Ascending aorta (tissue), 2 donors: ENCODE data around the gene SMTN. TPM values are rescaled to one million over a fixed set of nuclear protein-coding genes. Genes with fewer than 3 reads are reported as not detected.
A peak's percentile ranks its signal among the peaks of the same experiment; 100 is the strongest.
"Not testable (repeated sequence)": the region's sequence is repeated elsewhere in the genome, so short reads cannot be mapped to it uniquely, and the experiment has no call there.

Source experiments
- DNase-seq, 2 donors: peaks; one replicate each; pipeline ENCODE4 v3.0.0-alpha.2; 2019; ENCODE audit warnings: low spot score in 2 of 2
- H3K27ac ChIP-seq, 2 donors: fragments of 200-600 bp; sonication (generic); one replicate each; pipeline ENCODE4 v1.5.1; 2016 to 2017; ENCODE audit warnings: mild to moderate bottlenecking in 1 of 2
- H3K27me3 ChIP-seq: fragments of 200-600 bp; sonication (generic); one replicate; pipeline ENCODE4 v1.5.1; 2017
- H3K36me3 ChIP-seq, 2 donors: fragments of 200-600 bp; sonication (generic); one replicate each; pipeline ENCODE4 v1.5.1; 2016
- H3K4me1 ChIP-seq, 2 donors: fragments of 200-600 bp; sonication (generic); one replicate each; pipeline ENCODE4 v1.5.1; 2016 to 2017; ENCODE audit warnings: mild to moderate bottlenecking in 1 of 2
- H3K4me3 ChIP-seq, 2 donors: fragments of 200-600 bp; sonication (generic); one replicate each; pipeline ENCODE4 v1.5.1; 2016 to 2017; ENCODE audit warnings: mild to moderate bottlenecking in 1 of 2
- H3K9me3 ChIP-seq, 2 donors: fragments of 200-600 bp; sonication (generic); one replicate each; pipeline ENCODE4 v1.5.1; 2016
- intact Hi-C: fragments of 100-400 bp; cut with DNase I; formaldehyde crosslinking; loops from one replicate; pipeline ENCODE4 v1.15.1; 2023
- total RNA-seq: library from RNA; depleted of rRNA; stranded (reverse); fragments of >200 nt; gene quantifications from one replicate; pipeline ENCODE4 v1.1.0, GENCODE V29; 2016
- TF ChIP-seq, protein P1 (sequence below), 3 experiments: fragments of 200-600 bp in 2 of 3; fragments of 450-650 bp in 1 of 3; sonication (generic) in 2 of 3; IDR thresholded peaks; one replicate each; pipeline ENCODE4 v1.5.1; 2016 to 2019; ENCODE audit warnings: antibody characterized with exemption in 3 of 3, mild to moderate bottlenecking in 1 of 3, moderate library complexity in 1 of 3

SMTN gene
- total RNA-seq, 1 donor from 2014 or later = 671 TPM

GRCh38 chr22:31077681-31078080 lies 3.4 kb upstream of the SMTN start:
- intact Hi-C loops = no loop called here
- peaks cover 4 to 8% of the 10 kb centered on the region in 2 donors for H3K4me1 ChIP-seq
- H3K4me3 ChIP-seq = no peak overlapping the region
- H3K36me3 ChIP-seq = no peaks in the 10 kb centered on the region
- H3K27ac ChIP-seq = peak overlapping the region; percentile 38 to 57
- no peaks in the 10 kb centered on the region for H3K9me3 ChIP-seq
- no peaks in the 10 kb centered on the region for H3K27me3 ChIP-seq
- DNase-seq = no peak
- TF ChIP-seq, protein P1, sequence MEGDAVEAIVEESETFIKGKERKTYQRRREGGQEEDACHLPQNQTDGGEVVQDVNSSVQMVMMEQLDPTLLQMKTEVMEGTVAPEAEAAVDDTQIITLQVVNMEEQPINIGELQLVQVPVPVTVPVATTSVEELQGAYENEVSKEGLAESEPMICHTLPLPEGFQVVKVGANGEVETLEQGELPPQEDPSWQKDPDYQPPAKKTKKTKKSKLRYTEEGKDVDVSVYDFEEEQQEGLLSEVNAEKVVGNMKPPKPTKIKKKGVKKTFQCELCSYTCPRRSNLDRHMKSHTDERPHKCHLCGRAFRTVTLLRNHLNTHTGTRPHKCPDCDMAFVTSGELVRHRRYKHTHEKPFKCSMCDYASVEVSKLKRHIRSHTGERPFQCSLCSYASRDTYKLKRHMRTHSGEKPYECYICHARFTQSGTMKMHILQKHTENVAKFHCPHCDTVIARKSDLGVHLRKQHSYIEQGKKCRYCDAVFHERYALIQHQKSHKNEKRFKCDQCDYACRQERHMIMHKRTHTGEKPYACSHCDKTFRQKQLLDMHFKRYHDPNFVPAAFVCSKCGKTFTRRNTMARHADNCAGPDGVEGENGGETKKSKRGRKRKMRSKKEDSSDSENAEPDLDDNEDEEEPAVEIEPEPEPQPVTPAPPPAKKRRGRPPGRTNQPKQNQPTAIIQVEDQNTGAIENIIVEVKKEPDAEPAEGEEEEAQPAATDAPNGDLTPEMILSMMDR (IDR thresholded peaks at IDR 0.05) = no peak

DNA sequence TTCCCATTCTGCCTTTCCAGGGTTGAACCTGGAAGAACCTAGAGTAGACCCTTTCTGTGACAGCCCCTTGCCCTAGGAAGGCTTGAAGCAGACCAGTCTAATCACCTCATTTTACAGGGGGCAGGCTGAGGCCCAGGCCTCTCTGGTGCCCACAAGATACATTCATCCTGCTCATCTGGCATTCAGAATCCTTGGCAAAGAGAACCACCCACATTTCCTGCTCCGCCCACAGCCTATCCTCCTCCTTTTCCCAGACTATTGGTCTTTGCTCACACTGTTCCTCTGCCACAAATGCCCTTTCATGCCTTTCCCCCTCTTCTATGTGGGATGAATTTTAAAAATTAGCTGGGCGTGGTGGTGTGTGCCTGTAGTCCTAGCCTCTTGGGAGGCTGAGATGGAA lies 2.7 kb upstream of the SMTN start:
- intact Hi-C loops, H3K27me3 ChIP-seq, H3K36me3 ChIP-seq, H3K9me3 ChIP-seq, H3K4me3 ChIP-seq: not testable (repeated sequence)
- Histone ChIP-seq H3K27ac (peak overlapping the region; percentile 38 to 57), H3K4me1 (peaks cover 5 to 13% of the 10 kb centered on the region in 2 donors)
- peak in 1 of 2 donors; percentile 65 for DNase-seq

- intact Hi-C loops = no loop called here
- Histone ChIP-seq H3K27ac (peak overlapping the region in 1 of 2 donors; percentile 38), H3K27me3 (no peaks in the 10 kb centered on the region), H3K4me3 (no peak overlapping the region), H3K36me3 (peaks cover 9 to 14% of the 10 kb centered on the region in 2 donors), H3K9me3 (no peaks in the 10 kb centered on the region), H3K4me1 (peaks cover 8 to 21% of the 10 kb centered on the region in 2 donors)
- DNase-seq = no peak
- TF ChIP-seq, protein P1 (IDR thresholded peaks at IDR 0.05) = no peak
Observed at GRCh38 chr22:31079095-31079642, 1.9 kb upstream of the SMTN start.

GRCh38 chr22:31080164-31080847 lies 812 bp upstream of the SMTN start:
- Histone ChIP-seq H3K27ac (peak overlapping the region; percentile 98), H3K9me3 (no peaks in the 10 kb centered on the region), H3K36me3 (peaks cover 12 to 18% of the 10 kb centered on the region in 2 donors), H3K4me1 (peaks cover 8 to 21% of the 10 kb centered on the region in 2 donors), H3K27me3 (no peaks in the 10 kb centered on the region), H3K4me3 (peak overlapping the region; percentile 70 to 89)
- intact Hi-C loops = loop anchor here (2.0 to 10.0 kb wide), 3 partner anchors 44 to 446 kb away; partner anchors contain the start of gene SLC35E4
- no peak for DNase-seq
- TF ChIP-seq, protein P1 (IDR thresholded peaks at IDR 0.05) = no peak

DNA sequence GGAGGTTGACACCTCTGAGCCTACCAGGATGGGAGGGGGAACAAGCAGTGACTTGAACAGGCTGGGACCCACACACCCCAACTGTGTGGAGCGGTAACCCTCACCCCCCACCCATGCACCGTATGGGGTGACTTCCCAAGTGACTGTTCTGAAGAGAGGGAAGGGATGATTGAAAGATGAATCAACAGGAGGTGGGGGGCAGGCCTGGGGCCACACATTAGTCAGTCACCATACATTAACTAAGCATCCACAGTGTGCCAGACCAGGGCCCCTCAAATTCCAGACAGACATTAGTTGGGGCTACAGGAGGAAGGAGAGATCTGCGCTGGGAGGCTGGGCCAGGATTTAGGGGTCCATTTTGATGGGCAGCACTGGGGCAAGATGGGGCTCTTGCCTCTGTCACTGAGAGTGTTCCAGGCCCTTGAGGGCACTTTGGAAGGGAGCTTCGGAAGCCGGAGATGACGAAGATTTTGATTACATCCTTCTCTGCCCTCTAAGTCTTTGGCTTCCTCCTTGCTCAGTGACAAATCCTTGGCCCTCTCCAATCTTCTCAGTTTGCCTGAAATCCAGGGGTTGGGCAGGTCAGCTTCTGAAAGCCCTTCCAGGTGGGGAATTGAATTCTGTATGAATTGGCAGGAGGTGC lies 966 bp downstream of the SMTN start:
- peaks cover 19 to 30% of the 10 kb centered on the region in 2 donors for H3K4me1 ChIP-seq
- TF ChIP-seq, protein P1 (IDR thresholded peaks at IDR 0.05) = no peak
- no peaks in the 10 kb centered on the region for H3K9me3 ChIP-seq
- H3K36me3 ChIP-seq = peaks cover 17 to 30% of the 10 kb centered on the region in 2 donors
- H3K4me3 ChIP-seq = peak overlapping the region; percentile 70 to 89
- intact Hi-C loops = loop anchor here (1.0 to 10.0 kb wide), 6 partner anchors 27 to 447 kb away; partner anchors contain the start of genes SLC35E4 and TUG1
- H3K27ac ChIP-seq = peak overlapping the region; percentile 98
- no peaks in the 10 kb centered on the region for H3K27me3 ChIP-seq
- DNase-seq = peak in 1 of 2 donors; percentile 65
